GM12878 (cell line): Measurements from ENCODE around the gene AP1G2.

ENCODE experiments used
- JUND ChIP-seq: IDR thresholded peaks from 2 replicates; pipeline ENCODE4 v1.6.1; 2012; ENCODE audit warnings: low read depth, mild to moderate bottlenecking, low read length, improper control_type of control experiment, moderate library complexity
- MXI1 ChIP-seq: fragments of 150-350 bp; IDR thresholded peaks from 2 replicates; pipeline ENCODE4 v1.6.1; 2011; ENCODE audit warnings: low read depth, mild to moderate bottlenecking, inconsistent platforms, low read length, improper control_type of control experiment
- POLR2A ChIP-seq: IDR thresholded peaks from 2 replicates; pipeline ENCODE4 v1.6.1; 2011; ENCODE audit warnings: low read depth, mild to moderate bottlenecking, low read length
- POLR2AphosphoS5 ChIP-seq: IDR thresholded peaks from 2 replicates; pipeline ENCODE4 v1.6.1; 2011; ENCODE audit warnings: mild to moderate bottlenecking, low read length, inconsistent platforms
- SREBF2 ChIP-seq: IDR thresholded peaks from 2 replicates; pipeline ENCODE4 v1.6.1; 2012; ENCODE audit warnings: mild to moderate bottlenecking, low read length
- YY1 ChIP-seq: IDR thresholded peaks from 2 replicates; pipeline ENCODE4 v1.6.1; 2011; ENCODE audit warnings: low read depth, mild to moderate bottlenecking, low read length
- TF ChIP-seq, protein P1 (sequence below), 3 experiments: IDR thresholded peaks in 2 of 3; conservative IDR thresholded peaks in 1 of 3; 2 replicates each; pipeline ENCODE4 v1.5.1; 2011; ENCODE audit warnings: low read depth in 3 of 3, low read length in 3 of 3, mild to moderate bottlenecking in 3 of 3, control low read depth in 2 of 3, moderate library complexity in 2 of 3, inconsistent platforms in 1 of 3, mixed read lengths in 1 of 3; ENCODE audit not compliant: control insufficient read depth in 2 of 3, insufficient read depth in 1 of 3; ENCODE audit errors: extremely low read depth in 1 of 3
- TF ChIP-seq, protein P2 (sequence below): fragments of 450-650 bp; IDR thresholded peaks from 2 replicates; pipeline ENCODE4 v1.6.1; 2017; ENCODE audit warnings: mild to moderate bottlenecking, moderate library complexity

DNA sequence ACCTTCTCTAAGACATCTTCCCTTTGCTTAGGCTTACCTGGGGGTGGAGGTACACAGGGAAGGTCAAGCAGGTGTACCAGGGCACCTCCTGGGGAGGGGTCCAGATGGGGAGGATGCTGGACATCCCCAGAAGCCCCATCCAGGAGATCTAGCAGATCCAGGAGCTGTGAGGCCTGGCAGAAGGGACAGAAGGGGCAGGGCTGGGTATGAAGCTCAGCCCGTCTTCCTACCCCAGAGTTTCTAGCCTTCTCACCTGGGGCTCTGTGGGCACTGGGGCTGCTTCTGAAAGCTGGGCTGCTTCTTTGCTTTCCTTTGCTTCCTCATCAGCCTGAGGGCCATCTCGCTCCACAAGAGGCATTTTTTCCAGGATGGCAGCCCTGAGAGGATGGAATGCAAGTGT lies 6.3 kb downstream of the AP1G2 start:
- TF ChIP-seq POLR2A (peak; percentile 10; the same call in 1 of the 2 replicates), YY1 (no peak), POLR2AphosphoS5 (no peak), JUND (no peak), MXI1 (no peak), SREBF2 (no peak)
- TF ChIP-seq, protein P1, sequence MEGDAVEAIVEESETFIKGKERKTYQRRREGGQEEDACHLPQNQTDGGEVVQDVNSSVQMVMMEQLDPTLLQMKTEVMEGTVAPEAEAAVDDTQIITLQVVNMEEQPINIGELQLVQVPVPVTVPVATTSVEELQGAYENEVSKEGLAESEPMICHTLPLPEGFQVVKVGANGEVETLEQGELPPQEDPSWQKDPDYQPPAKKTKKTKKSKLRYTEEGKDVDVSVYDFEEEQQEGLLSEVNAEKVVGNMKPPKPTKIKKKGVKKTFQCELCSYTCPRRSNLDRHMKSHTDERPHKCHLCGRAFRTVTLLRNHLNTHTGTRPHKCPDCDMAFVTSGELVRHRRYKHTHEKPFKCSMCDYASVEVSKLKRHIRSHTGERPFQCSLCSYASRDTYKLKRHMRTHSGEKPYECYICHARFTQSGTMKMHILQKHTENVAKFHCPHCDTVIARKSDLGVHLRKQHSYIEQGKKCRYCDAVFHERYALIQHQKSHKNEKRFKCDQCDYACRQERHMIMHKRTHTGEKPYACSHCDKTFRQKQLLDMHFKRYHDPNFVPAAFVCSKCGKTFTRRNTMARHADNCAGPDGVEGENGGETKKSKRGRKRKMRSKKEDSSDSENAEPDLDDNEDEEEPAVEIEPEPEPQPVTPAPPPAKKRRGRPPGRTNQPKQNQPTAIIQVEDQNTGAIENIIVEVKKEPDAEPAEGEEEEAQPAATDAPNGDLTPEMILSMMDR (IDR thresholded peaks at IDR 0.05 in 2 of 3, conservative IDR thresholded peaks at IDR 0.05 in 1 of 3; ENCODE audit: control insufficient read depth in 2 of 3, extremely low read depth in 1 of 3, insufficient read depth in 1 of 3, low read depth in 3 of 3, low read length in 3 of 3): no peak
- TF ChIP-seq, protein P2, sequence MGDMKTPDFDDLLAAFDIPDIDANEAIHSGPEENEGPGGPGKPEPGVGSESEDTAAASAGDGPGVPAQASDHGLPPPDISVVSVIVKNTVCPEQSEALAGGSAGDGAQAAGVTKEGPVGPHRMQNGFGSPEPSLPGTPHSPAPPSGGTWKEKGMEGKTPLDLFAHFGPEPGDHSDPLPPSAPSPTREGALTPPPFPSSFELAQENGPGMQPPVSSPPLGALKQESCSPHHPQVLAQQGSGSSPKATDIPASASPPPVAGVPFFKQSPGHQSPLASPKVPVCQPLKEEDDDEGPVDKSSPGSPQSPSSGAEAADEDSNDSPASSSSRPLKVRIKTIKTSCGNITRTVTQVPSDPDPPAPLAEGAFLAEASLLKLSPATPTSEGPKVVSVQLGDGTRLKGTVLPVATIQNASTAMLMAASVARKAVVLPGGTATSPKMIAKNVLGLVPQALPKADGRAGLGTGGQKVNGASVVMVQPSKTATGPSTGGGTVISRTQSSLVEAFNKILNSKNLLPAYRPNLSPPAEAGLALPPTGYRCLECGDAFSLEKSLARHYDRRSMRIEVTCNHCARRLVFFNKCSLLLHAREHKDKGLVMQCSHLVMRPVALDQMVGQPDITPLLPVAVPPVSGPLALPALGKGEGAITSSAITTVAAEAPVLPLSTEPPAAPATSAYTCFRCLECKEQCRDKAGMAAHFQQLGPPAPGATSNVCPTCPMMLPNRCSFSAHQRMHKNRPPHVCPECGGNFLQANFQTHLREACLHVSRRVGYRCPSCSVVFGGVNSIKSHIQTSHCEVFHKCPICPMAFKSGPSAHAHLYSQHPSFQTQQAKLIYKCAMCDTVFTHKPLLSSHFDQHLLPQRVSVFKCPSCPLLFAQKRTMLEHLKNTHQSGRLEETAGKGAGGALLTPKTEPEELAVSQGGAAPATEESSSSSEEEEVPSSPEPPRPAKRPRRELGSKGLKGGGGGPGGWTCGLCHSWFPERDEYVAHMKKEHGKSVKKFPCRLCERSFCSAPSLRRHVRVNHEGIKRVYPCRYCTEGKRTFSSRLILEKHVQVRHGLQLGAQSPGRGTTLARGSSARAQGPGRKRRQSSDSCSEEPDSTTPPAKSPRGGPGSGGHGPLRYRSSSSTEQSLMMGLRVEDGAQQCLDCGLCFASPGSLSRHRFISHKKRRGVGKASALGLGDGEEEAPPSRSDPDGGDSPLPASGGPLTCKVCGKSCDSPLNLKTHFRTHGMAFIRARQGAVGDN: no peak
